WERI-Rb-1 (cell line): ENCODE results near the gene CGB8.

Experiments
- DNase-seq: peaks from one replicate; pipeline ENCODE4 v3.0.0-alpha.2; 2020
- H3K27ac ChIP-seq: fragments of 250-450 bp; sonication (Bioruptor Pico); 2 replicates; pipeline ENCODE4 v1.5.1; 2020; ENCODE audit warnings: mild to moderate bottlenecking, moderate library complexity
- H3K27me3 ChIP-seq: fragments of 250-450 bp; sonication (Bioruptor Pico); 2 replicates; pipeline ENCODE4 v1.5.1; 2021; ENCODE audit warnings: mild to moderate bottlenecking, low read depth, moderate library complexity; ENCODE audit not compliant: insufficient read depth, severe bottlenecking
- H3K36me3 ChIP-seq: fragments of 250-450 bp; sonication (Bioruptor Pico); 2 replicates; pipeline ENCODE4 v1.5.1; 2020; ENCODE audit warnings: mild to moderate bottlenecking, moderate library complexity
- H3K4me3 ChIP-seq: 2 replicates; pipeline ENCODE4 v1.5.1; 2011; ENCODE audit warnings: low read depth, mild to moderate bottlenecking, control low read depth, low read length
- H3K9me3 ChIP-seq: fragments of 250-450 bp; sonication (Bioruptor Pico); 2 replicates; pipeline ENCODE4 v1.5.1; 2021; ENCODE audit warnings: mild to moderate bottlenecking, moderate library complexity; ENCODE audit not compliant: severe bottlenecking
- TF ChIP-seq, protein P1 (sequence below): IDR thresholded peaks from 2 replicates; pipeline ENCODE4 v1.5.1; 2011; ENCODE audit warnings: low read depth, mild to moderate bottlenecking, control low read depth, inconsistent platforms, low read length

CGB8 gene

DNA sequence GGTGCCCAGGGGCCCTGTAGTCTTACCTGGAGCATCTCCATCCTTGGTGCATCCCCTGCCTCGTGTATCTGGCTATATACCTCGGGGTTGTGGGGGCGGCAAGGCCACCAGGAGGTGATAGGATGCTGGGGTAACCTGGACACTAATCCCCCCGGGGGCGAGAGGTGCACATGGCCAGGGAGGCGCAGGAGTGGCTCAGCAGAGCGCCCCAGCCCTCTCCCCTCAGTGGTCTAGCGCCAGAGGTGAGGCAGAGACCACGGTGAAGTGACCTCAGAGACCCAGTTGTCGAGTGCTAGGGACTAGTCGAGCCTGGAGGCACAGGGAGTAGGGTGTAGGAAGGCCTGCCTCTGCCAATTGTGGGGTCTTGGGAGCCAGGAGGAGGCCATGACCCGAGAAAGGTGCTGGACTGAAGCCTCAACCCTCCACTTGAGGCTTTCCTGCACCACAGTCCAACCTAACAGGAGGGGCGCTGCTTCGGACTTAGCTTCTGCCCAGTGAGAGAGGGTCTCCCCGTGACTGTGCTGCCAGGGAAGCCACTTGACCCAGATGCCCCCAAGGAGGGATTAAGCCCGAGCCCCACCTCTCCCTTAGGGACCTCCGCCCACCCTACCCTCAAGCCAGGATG is 31.8 kb downstream of the CGB8 start, which contains the start of gene LHB:
TSS of gene LHB (minus strand) at position 51 of the 625 bp plus-strand sequence. CDS start at position 41, 10 bp downstream.
- peaks cover 36% of the 10 kb centered on the region for H3K36me3 ChIP-seq
- TF ChIP-seq, protein P1, sequence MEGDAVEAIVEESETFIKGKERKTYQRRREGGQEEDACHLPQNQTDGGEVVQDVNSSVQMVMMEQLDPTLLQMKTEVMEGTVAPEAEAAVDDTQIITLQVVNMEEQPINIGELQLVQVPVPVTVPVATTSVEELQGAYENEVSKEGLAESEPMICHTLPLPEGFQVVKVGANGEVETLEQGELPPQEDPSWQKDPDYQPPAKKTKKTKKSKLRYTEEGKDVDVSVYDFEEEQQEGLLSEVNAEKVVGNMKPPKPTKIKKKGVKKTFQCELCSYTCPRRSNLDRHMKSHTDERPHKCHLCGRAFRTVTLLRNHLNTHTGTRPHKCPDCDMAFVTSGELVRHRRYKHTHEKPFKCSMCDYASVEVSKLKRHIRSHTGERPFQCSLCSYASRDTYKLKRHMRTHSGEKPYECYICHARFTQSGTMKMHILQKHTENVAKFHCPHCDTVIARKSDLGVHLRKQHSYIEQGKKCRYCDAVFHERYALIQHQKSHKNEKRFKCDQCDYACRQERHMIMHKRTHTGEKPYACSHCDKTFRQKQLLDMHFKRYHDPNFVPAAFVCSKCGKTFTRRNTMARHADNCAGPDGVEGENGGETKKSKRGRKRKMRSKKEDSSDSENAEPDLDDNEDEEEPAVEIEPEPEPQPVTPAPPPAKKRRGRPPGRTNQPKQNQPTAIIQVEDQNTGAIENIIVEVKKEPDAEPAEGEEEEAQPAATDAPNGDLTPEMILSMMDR = no peak
- no peaks in the 10 kb centered on the region for H3K9me3 ChIP-seq
- no peak for DNase-seq
- 0 out of 2 replicates have a peak within 1 kb of the TSS, but pooled peaks have one; percentile 22 for H3K27ac ChIP-seq
- peak within 1 kb of the TSS; percentile 26 for H3K4me3 ChIP-seq
- no peaks in the 10 kb centered on the region for H3K27me3 ChIP-seq

DNA sequence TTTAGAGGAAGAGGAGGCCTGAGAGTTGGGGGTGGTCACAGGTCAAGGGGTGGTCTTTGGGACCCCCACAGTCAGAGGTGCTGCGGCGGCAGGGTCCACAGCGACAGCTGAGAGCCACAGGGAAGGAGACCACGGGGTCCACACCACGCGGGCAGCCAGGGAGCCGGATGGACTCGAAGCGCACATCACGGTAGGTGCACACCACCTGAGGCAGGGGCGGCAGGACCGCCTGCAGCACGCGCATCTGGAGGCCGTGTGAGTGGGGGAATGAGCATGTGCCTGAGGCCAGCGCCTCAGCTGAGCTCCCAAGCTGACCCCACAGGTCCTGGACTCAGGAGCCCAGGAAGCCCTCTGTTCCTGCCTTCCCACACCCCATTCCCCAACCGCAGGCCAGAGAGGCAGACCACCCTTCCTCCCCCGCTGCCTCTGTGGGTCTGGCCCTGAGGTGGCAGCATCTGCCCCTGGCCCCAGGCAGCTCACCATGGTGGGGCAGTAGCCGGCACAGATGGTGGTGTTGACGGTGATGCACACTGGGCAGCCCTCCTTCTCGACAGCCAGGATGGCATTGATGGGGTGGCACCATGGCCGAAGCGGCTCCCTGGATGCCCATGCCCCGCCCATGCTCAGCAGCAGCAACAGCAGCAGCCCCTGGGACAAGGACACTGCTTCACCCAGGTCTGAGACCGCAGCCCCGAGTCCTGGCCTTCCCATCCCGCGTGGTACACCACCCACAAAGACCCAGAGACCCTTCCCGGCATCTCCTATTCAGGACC is 32.7 kb downstream of the CGB8 start:
- Histone ChIP-seq H3K27ac (no peak overlapping the region), H3K36me3 (peaks cover 45% of the 10 kb centered on the region)
- TF ChIP-seq, protein P1 = no peak

DNA sequence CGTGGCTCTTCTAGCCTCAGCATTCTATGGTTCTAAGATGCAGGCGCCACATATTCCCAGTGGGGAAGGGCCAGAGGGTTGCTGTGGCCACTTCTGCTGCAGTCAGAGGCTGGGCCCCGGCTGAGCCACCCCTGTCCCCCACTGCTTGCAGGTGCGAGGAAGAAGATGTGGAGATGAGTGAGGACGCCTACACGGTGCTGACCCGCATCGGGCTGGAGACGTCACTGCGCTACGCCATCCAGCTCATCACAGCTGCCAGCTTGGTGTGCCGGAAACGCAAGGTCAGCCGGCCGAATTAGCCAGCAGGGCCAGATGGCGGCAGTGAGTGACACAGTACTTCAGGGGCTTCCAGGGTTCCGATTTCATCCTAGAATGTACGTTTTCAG is 34.0 kb downstream of the CGB8 start:
- Histone ChIP-seq H3K27ac (peak overlapping the region; percentile 76), H3K36me3 (peaks cover 55% of the 10 kb centered on the region), H3K9me3 (no peaks in the 10 kb centered on the region), H3K27me3 (no peaks in the 10 kb centered on the region), H3K4me3 (no peak overlapping the region)
- peak; percentile 67 for DNase-seq
- TF ChIP-seq, protein P1 = no peak

More for the DNA sequence above, 32.7 kb downstream of the CGB8 start:
- no peak overlapping the region for H3K4me3 ChIP-seq
- no peaks in the 10 kb centered on the region for H3K27me3 ChIP-seq
- DNase-seq = no peak
- no peaks in the 10 kb centered on the region for H3K9me3 ChIP-seq

DNA sequence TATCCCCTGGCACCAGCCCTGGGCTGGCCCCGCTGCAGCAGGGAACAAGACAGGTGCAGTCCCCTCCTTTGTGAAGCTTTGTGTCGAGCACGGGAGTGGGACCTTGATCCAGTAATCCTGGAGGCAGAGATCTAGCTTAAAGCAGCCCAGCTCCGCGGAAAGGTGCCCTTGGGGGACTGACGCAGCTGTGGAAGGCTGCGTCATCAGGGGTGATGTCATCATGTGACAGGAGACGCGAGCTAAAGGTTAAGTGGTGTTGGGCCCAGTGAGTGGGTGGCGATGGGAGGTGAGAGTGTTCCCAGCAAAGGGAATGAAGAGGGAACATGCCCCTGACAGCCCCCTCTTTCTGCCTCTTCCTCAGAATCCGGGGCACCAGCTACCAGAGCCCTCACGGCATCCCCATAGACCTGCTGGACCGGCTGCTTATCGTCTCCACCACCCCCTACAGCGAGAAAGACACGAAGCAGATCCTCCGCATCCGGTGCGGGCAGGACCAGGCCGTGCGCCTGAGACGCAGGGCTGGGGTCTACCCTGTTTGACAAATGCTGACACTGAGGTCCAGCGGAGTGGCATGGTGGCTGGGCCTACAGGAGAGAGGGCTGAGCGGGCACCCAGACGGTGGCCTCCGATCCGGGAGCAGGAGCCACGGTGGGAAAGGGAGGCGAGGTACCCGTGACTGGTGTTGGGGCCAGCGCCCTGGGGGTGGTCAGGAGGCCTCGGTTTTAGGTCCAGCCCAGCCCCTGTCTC is 34.6 kb downstream of the CGB8 start:
- H3K36me3 ChIP-seq = peaks cover 61% of the 10 kb centered on the region

DNA sequence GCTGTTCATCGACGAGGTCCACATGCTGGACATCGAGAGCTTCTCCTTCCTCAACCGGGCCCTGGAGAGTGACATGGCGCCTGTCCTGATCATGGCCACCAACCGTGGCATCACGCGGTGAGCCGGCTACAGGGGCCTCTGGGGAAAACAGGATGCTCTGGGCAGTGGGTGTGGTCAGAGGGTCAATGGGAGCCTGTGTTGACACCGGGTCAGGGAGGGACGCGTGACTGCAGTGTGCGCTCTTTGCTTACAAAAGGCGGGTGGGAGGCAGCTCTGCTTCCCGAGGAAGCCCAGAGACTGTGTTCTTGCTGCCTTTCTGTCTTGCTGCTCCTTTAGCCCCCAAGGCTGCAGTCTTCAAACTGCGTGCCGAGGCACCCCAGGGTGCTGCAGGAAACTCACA is 37.7 kb downstream of the CGB8 start:
- no peaks in the 10 kb centered on the region for H3K27me3 ChIP-seq
- no peaks in the 10 kb centered on the region for H3K9me3 ChIP-seq
- DNase-seq = no peak
- H3K36me3 ChIP-seq = peaks cover 78% of the 10 kb centered on the region
- no peak overlapping the region for H3K4me3 ChIP-seq
- TF ChIP-seq, protein P1 = no peak
- H3K27ac ChIP-seq = no peak overlapping the region

More for the DNA sequence above, 34.6 kb downstream of the CGB8 start:
- DNase-seq = peak; percentile 81
- TF ChIP-seq, protein P1 = no peak
- H3K9me3 ChIP-seq = no peaks in the 10 kb centered on the region
- H3K4me3 ChIP-seq = no peak overlapping the region
- no peaks in the 10 kb centered on the region for H3K27me3 ChIP-seq
- peak overlapping the region; percentile 76 for H3K27ac ChIP-seq
